Natural killer cell (primary cell): ENCODE data around the gene ZNF646. TPM values are rescaled to one million over a fixed set of nuclear protein-coding genes. Genes with fewer than 3 reads are reported as not detected.

Experiments used
- ATAC-seq, 3 donors: fragments of 150-1000 bp in 2 of 3; fragments of 200-7000 bp in 1 of 3; cut with Tn5 transposase; 1 replicate in 1 of 3; 2 replicates in 2 of 3; pipeline ENCODE4 v1.10.0; 2021; ENCODE audit warnings: mild to moderate bottlenecking in 2 of 3, moderate library complexity in 2 of 3
- DNase-seq, 2 donors: peaks; one replicate each; pipeline versions ENCODE4 v3.0.0 to v3.0.0-alpha.2; 2013 to 2021; ENCODE audit warnings: mixed read lengths in 1 of 2
- H3K27ac ChIP-seq: one replicate; pipeline ENCODE4 v1.5.1; 2013; ENCODE audit warnings: mild to moderate bottlenecking, low read length
- H3K27me3 ChIP-seq: one replicate; pipeline ENCODE4 v1.6.1; 2013; ENCODE audit warnings: low read length; ENCODE audit not compliant: control insufficient read depth, insufficient read depth
- H3K36me3 ChIP-seq: one replicate; pipeline ENCODE4 v1.6.1; 2013; ENCODE audit warnings: low read length; ENCODE audit not compliant: control insufficient read depth, insufficient read depth
- H3K4me1 ChIP-seq: one replicate; pipeline ENCODE4 v1.6.1; 2013; ENCODE audit warnings: low read length; ENCODE audit not compliant: control insufficient read depth, insufficient read depth
- H3K4me3 ChIP-seq: one replicate; pipeline ENCODE4 v1.5.1; 2013; ENCODE audit warnings: low read length
- H3K9me3 ChIP-seq: one replicate; pipeline ENCODE4 v1.6.1; 2013; ENCODE audit warnings: low read length; ENCODE audit not compliant: control insufficient read depth, insufficient read depth
- H3K27ac Mint-ChIP-seq, 2 donors: one replicate each; pipeline ENCODE4 v1.8.0; 2022; ENCODE audit warnings: mild to moderate bottlenecking in 2 of 2, mixed read lengths in 2 of 2, moderate library complexity in 1 of 2
- H3K27me3 Mint-ChIP-seq, 2 donors: one replicate each; pipeline ENCODE4 v1.8.0; 2022; ENCODE audit warnings: low read depth in 2 of 2, mixed read lengths in 2 of 2
- H3K36me3 Mint-ChIP-seq: one replicate; pipeline ENCODE4 v1.8.0; 2022; ENCODE audit warnings: mixed read lengths
- H3K4me1 Mint-ChIP-seq, 2 donors: one replicate each; pipeline ENCODE4 v1.8.0; 2022; ENCODE audit warnings: mixed read lengths in 2 of 2
- H3K4me3 Mint-ChIP-seq: one replicate; pipeline ENCODE4 v1.8.0; 2022; ENCODE audit warnings: mild to moderate bottlenecking, moderate library complexity, mixed read lengths
- H3K9me3 Mint-ChIP-seq, 2 donors: one replicate each; pipeline ENCODE4 v1.8.0; 2022; ENCODE audit warnings: mixed read lengths in 2 of 2
- CTCF ChIP-seq: fragments of 200-600 bp; IDR thresholded peaks from one replicate; pipeline ENCODE4 v1.8.0; 2022; ENCODE audit warnings: antibody characterized with exemption
- WGBS: methylation state at CpG from one replicate; pipeline ENCODE4 v1.1.7; 2013; ENCODE audit warnings: missing lambda C conversion rate; ENCODE audit not compliant: insufficient coverage; 5-methylcytosine and 5-hydroxymethylcytosine counted together
- intact Hi-C: fragments of 100-400 bp; cut with micrococcal nuclease; formaldehyde crosslinking; loops from one replicate; pipeline ENCODE4 v1.14.2; 2022
- total RNA-seq, 4 donors: library from RNA; stranded (reverse); fragments of 120-200 nt in 1 of 4; gene quantifications; one replicate each; pipeline versions ENCODE4 v1.2.3 to v1.2.4, GENCODE V29; 2013 to 2022

Gene ZNF646
- total RNA-seq, 3 donors from 2014 or later (not counting 1 experiment from before 2014, with no cell fraction given): 22.0 to 31.1 (median 30.1) TPM

GRCh38 chr16:31132303-31132979 lies 58.2 kb downstream of the ZNF646 start:
- no peaks in the 10 kb centered on the region for H3K36me3 Mint-ChIP-seq
- DNase-seq: no peak
- peaks cover 41% of the 10 kb centered on the region for H3K36me3 ChIP-seq
- ATAC-seq: no peak
- no peak for TF ChIP-seq CTCF
- no peaks in the 10 kb centered on the region for H3K9me3 Mint-ChIP-seq
- H3K27ac Mint-ChIP-seq: no peak overlapping the region
- no peaks in the 10 kb centered on the region for H3K4me1 Mint-ChIP-seq
- H3K4me1 ChIP-seq: peaks cover 40% of the 10 kb centered on the region
- no peak overlapping the region for H3K4me3 ChIP-seq
- WGBS: 94% methylated on average over 20 of the region's 20 CpGs
- no peaks in the 10 kb centered on the region for H3K27me3 ChIP-seq
- H3K9me3 ChIP-seq: no peaks in the 10 kb centered on the region
- no peak overlapping the region for H3K4me3 Mint-ChIP-seq
- intact Hi-C loops: no loop called here
- no peaks in the 10 kb centered on the region for H3K27me3 Mint-ChIP-seq
- H3K27ac ChIP-seq: no peak overlapping the region

- TF ChIP-seq CTCF: no peak
- H3K4me3 ChIP-seq: no peak overlapping the region
- peaks cover 34% of the 10 kb centered on the region for H3K4me1 ChIP-seq
- DNase-seq (no peak), ATAC-seq (no peak)
- 95% methylated on average over 6 of the region's 6 CpGs for WGBS
- Mint-ChIP-seq H3K4me3 (no peak overlapping the region), H3K9me3 (no peaks in the 10 kb centered on the region), H3K36me3 (no peaks in the 10 kb centered on the region), H3K27ac (peak overlapping the region in 1 of 2 donors; percentile 28), H3K27me3 (no peaks in the 10 kb centered on the region), H3K4me1 (no peaks in the 10 kb centered on the region)
- intact Hi-C loops: no loop called here
- H3K36me3 ChIP-seq: peaks cover 36% of the 10 kb centered on the region
- H3K27me3 ChIP-seq: no peaks in the 10 kb centered on the region
- H3K9me3 ChIP-seq: no peaks in the 10 kb centered on the region
- no peak overlapping the region for H3K27ac ChIP-seq
Observed at GRCh38 chr16:31133046-31133501, 58.9 kb downstream of the ZNF646 start.

Other genes with a start within 250 kb of the ZNF646 start
- gene BCL7C, start 180.3 kb upstream of the ZNF646 start, total RNA-seq: 10 to 100 TPM; 25.1 to 28.5 (median 27.4) TPM
- under 1 TPM; 0.45 to 0.60 (median 0.47) TPM for gene CTF1, start 177.8 kb upstream of the ZNF646 start, total RNA-seq
- gene FBXL19, start 150.8 kb upstream of the ZNF646 start, total RNA-seq: 10 to 100 TPM; 10.1 to 13.3 (median 12.4) TPM
- 10 to 100 TPM; 10.8 to 19.8 (median 12.8) TPM for gene ORAI3, start 125.4 kb upstream of the ZNF646 start, total RNA-seq
- 10 to 100 TPM; 32.9 to 34.5 (median 33.9) TPM for gene SETD1A, start 116.7 kb upstream of the ZNF646 start, total RNA-seq
- gene HSD3B7, start 89.2 kb upstream of the ZNF646 start, total RNA-seq: 1 to 10 TPM in 1 of 3 donors, under 1 TPM in 2; 0.26 to 2.1 (median 0.39) TPM
- gene STX1B, start 63.8 kb upstream of the ZNF646 start, total RNA-seq: 1 to 10 TPM in 1 of 3 donors, under 1 TPM in 2; 0.14 to 1.6 (median 0.32) TPM
- gene STX4, start 40.9 kb upstream of the ZNF646 start, total RNA-seq: 100 to 1,000 TPM; 128 to 145 (median 133) TPM
- gene ZNF668, start 182 bp upstream of the ZNF646 start, total RNA-seq: 10 to 100 TPM; 11.0 to 27.4 (median 22.6) TPM
- gene PRSS53, start 14.5 kb downstream of the ZNF646 start, total RNA-seq: 1 to 10 TPM; 4.3 to 7.4 (median 5.1) TPM
- 10 to 100 TPM; 35.9 to 42.1 (median 41.8) TPM for gene VKORC1, start 20.4 kb downstream of the ZNF646 start, total RNA-seq
- 10 to 100 TPM in 2 of 3 donors, 1 to 10 TPM in 1; 9.9 to 16.3 (median 12.1) TPM for gene BCKDK, start 34.0 kb downstream of the ZNF646 start, total RNA-seq
- 100 to 1,000 TPM in 1 of 3 donors, 10 to 100 TPM in 2; 90.6 to 101 (median 93.4) TPM for gene KAT8, start 43.2 kb downstream of the ZNF646 start, total RNA-seq
- gene PRSS8, start 61.3 kb downstream of the ZNF646 start, total RNA-seq: not detected
- gene PRSS36, start 75.6 kb downstream of the ZNF646 start, total RNA-seq: 1 to 10 TPM; 2.1 to 3.5 (median 2.3) TPM
- gene FUS, start 105.7 kb downstream of the ZNF646 start, total RNA-seq: 100 to 1,000 TPM; 872 to 934 (median 918) TPM
- 10 to 100 TPM; 29.7 to 38.1 (median 37.6) TPM for gene PYCARD, start 128.3 kb downstream of the ZNF646 start, total RNA-seq
- under 1 TPM in 2 of 3 donors, not detected in 1; 0.05 to 0.07 TPM for gene TRIM72, start 139.7 kb downstream of the ZNF646 start, total RNA-seq
- not detected for gene PYDC1, start 142.7 kb downstream of the ZNF646 start, total RNA-seq
- gene ITGAM, start 185.6 kb downstream of the ZNF646 start, total RNA-seq: 100 to 1,000 TPM; 370 to 545 (median 428) TPM